ENCODE results near the gene SYNJ2.
A peak's percentile ranks its signal among the peaks of the same experiment; 100 is the strongest.

SYNJ2 gene

DNA sequence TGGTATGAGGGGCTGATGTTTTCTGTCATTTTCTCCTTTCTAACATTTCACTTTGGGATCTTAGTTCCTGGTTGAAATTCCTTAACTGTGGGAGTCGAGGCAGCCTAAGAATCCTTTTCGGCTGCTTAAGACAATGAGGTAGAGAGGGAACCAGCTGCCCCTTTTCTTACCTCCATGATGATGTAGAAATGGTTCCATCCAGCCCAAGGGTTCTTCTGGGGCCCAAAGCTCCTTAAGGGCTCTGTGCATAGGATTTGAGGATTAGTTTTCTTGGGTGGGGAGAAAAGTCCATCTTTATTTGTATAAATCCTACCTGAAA, 33.5 kb downstream of the SYNJ2 start:
- no peak for DNase-seq

DNA sequence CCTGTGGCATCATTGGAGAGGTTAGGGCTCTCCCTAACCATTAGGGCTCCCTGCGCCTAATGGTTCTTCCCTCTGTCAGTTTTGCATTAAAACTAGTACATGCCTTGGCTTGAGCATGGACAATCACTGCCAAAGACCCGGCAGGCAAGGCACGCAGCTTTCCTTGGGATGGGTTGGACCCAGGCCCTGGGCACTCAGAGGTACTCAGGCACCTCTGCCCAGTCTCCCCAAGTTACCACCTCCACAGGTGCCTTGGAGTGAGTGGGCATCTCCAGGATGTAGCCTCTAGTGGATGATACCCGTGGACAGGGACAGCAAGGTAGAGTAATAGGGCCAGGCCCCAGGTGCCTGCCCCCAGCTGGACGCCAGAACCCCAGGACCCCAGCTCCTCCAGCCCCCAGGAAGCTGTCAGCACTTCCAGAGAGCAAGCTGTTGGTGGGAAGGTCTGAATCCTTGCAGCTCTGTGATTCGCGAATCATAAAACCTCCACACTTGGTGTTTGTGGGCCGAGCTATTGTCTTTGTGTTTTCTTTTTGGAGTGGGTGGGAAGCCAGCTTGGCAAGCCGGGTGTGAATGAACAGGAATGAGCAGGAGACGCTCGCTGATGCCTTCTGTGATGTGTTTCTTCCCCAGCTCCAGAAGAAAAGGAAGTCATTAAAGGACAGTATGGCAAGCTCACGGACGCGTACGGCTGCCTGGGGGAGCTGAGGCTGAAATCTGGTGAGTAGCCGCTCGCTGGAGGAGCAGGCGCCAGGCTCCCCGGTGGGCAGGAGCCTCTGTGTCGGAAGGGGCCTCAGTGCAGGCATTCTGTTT, 35.1 kb downstream of the SYNJ2 start:
- no peak for DNase-seq

DNA sequence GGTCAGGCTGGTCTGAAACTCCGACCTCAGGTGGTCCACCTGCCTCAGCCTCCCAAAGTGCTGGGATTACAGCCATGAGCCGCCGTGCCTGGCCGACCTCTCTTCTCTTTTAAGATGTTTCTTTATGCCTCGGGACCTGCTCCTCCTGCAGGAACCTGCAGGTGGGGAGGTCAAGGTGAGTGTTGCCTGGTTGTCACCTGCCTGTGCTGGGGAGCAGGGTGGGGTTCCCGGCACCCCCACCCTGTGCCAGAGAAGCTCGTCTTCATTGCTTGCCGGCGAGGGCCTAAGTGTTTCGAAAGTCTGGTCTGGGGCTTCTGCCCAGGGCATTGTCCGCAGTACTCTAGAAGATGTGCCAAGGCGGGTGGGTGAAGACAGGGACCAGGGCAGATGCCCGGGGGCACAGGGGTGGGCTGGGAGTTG, 36.0 kb downstream of the SYNJ2 start:
- no peak for DNase-seq

- DNase-seq: no peak
These were observed 36.5 kb downstream of the SYNJ2 start for GRCh38 chr6:158018041-158018771.

DNA sequence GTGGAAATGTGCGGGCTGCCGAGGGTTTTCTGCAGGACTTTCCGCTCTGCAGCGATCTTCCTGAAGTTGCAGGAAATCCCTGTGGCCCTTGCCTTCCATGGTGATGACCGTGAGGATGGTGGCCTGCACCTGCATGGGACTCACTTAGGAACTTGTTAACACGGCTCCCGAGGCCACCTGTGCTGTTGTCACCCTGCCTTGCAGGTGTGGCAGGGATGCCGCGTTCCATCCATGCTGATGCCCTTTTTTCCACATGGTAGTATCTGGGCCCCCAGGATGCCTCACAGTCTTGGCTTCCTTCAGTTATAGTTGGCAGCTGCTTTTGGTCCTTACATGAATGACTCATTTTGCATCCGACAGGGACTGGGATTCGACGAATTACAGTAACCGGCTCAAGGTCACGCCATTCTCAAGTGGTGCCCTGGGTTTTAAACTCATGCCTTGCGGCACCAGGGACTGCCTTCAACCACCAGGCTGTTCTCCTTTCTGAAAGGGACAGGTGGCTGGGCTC, 37.2 kb downstream of the SYNJ2 start:
- no peak for DNase-seq

DNA sequence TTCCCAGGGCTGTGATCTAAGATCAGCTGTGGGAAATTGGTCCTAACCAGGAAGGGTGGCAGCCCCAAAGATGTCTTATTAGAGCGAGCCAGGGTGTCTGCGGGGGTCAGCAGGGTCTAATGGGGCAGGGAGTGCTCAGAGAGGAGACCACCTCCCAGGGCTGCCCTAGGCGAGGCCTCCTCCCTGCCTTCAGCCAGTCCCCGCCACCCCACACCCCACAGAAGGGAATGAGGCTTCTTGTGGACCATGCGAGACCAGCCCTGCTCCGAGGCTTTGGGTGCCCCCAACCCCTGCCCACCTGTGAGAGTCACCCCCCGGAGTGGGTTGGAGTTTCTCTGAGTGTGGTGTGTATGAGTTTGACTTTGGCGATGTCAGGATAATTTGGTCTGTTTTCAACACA, 37.8 kb downstream of the SYNJ2 start:
- DNase-seq: no peak

- no peak for DNase-seq
These were observed 38.6 kb downstream of the SYNJ2 start for GRCh38 chr6:158020272-158020711.

DNA sequence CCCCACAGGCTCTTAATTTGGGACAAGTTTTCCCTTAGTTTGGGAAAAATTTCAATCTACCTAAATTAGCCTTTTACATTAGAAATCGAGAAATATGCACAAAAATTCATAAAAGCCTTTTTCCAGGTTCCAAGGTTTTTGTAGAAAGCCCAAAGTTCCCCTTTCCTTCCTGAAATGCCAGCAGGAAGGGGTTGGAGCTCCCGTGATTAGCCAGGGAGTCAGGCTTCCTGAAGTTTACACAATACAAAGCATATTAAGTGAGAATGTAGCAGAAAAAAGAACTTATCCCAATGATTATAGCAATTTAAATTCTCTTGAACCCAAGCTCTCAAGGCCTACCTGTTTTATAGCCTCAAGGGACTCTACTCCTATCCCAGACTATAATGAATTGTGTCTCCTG, 39.1 kb downstream of the SYNJ2 start:
- no peak for DNase-seq

- DNase-seq: no peak
These were observed 39.7 kb downstream of the SYNJ2 start for GRCh38 chr6:158021376-158021775.

DNA sequence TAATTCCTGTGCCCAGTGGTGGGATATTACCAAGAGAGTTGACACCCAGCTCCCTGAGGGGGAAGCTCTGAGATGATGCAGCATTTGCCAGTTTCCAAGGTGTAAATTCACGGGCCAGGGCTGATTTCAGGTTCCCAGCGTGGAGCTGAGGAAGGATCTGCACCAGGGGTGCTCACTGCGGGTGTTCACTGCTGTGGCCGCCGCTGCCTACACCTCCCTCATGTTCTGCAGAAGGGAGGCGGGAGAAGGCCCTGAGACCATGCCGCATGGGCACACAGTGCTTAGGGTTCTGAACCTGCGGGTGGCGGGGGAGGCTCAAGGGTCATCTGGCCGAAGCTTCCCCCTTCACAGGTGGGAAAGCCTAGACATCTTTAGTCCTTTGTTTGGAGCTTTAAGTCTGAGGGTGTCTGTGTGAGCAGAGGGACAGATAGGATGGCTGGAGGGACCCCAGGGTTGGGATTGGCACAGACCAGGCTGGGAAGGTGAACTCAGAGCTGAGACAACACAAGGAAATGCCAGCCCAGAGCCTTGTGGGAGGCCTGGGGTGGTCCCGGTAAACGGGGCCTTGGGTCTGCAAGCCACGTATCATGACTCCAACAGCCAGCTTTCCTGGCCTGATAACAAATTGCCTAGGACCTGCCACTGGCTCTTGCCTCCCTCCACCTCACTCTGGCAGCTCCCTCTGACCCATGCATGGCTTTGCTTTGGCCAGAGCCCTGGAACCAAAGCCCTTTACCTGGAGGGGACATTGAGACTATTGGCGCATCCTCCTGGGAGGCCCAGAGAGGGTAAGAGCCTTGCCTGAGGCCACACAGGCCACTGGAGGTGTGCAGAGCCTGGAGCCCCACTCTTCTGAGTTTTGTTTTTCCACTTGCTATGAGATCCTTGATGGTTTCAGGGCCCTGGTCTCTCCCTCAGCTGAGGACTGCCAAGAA, 40.4 kb downstream of the SYNJ2 start:
- no peak for DNase-seq

GRCh38 chr6:158022749-158023596, 41.3 kb downstream of the SYNJ2 start:
- no peak for DNase-seq

DNA sequence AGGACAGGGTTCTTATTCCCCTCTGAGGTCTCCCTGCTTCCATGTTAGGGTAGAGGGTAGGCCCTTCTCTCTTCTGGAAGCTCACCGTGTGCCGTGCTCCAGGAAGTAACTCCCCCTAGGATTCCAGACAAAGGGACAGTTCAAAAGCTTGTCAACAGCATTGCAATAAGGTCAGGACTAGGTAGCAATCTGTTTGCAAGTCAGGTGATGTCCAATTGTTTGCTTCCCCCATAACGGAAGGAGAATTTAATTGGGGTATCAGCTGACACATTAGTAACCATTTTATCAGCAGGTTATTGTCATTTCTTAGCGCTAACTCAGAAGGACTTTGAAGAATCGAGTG, 41.9 kb downstream of the SYNJ2 start:
- no peak for DNase-seq

DNA sequence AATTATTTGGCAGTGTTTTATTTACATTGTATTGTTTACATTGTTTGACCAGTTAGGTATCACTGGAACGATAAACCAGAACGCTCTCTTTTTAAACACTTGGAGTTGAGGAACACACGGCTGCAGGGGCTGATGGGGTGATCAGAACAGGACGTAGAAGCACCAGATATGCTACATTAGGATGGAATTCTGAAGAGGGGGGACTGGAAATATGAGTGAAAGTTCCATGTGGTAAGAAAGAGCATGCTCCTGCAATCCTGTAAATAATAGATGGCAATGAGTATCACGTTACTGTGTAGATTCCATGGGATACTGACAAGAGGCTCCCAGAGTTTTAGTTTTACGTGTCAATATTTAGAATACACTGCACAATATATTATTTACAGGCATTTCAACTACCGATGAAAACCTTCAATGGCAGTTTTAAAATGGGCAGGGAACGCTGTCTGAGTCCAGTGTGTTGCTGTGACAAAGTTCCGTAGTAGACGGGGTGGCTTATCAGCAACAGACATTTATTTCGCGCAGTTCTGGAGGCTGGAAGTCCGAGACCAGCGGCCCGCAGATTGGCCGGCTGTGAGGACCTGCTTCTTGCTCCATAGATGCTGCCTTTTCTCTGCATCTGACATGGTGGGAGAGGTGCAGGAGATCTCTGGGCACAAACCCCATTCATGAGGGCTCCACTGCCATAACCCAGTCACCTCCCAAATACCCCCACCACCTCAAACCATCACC, 43.1 kb downstream of the SYNJ2 start:
- DNase-seq: no peak

DNA sequence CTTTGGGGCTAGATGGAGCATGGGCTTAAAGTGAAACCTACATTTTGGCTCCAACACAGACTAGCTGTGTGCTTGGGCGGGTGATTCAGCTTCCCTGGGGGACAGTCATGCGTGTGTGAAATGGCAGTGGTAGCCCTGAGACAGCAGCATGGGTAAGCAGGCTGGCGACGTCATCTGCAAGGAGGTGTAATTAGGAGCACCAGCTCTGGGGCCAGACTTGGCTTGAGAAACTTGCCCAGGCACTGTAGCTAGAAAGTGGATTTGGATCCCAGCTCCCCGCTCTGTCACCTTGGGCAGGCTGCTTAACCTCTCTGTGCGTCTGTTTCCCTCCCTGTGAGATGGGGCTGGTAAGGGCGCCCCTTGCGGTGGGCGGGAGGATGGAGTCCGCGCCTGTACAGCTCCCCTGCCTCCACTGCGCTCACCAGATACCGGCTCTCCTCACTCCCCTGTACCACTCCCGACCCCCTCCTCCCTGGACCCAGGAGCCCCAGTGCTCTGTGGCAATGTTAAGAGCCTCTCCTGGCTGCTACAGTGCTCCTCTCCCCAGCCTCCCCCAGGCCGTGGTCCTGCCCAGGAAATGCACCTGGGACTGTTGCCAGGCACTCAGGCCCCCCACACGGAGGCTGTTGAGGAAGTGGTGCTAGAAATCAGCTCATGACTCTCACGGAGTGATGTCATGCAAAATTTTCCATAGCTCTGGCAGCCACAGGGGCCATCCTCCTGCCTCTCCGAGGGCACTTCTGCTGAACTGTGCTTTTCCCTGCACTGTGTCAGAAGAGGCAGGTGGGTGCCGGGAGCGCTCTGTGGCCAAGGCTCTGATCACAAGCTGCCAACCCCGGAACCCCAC, 44.6 kb downstream of the SYNJ2 start:
- DNase-seq: peak; percentile 82

DNA sequence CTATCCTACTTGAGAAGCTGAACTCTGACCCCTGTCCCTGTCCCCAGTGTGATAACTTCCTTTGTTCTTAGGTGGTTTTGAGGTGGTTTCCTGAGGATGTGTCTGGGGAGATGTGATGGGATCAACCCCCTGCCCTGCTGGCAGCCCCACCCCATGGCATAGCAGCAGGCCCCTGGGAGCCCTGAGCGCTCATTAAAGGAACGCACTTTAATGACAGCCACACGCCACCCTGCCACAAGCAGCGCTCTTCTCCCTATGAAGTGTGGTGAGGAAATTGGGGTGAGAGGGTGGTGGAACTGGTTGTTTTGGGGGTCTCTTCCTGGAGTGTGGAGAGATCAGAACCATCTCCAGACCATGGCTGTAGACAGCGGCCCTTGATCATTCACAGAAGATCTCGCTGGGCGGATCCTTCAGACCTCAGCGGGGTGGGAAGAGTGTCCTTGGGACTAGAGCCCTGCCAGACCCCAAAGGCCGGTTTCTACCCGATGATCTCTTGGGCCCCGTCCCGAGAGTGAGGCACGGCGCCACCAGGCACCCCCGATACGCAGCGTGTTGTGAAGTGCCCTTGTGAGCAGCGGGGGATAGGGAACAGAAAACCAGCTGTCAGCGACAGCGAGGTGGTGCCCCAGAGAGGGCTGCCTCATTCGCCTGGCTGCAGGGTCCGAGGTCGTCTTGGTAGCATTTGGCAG, 45.4 kb downstream of the SYNJ2 start:
- no peak for DNase-seq

- no peak for DNase-seq
These were observed 46.1 kb downstream of the SYNJ2 start for GRCh38 chr6:158027590-158028285.

DNA sequence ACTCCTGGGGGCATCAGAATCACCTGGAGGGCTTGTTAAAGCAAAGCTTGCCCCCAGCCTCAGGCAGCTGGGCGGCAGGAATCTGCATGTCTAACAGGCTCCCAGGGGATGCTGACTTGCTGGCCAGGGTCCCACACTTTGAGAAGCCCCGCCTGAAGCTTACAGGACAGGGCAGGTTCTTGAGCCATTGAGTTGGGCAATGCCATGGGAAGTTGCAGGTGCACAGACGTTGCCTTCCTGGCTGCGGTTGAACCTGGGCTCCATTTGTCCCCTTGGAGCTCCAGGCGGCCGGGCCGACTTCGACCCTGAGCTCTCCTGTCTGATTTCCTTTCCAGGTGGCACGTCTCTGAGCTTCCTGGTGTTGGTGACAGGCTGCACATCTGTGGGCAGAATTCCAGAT, 46.8 kb downstream of the SYNJ2 start:
- no peak for DNase-seq

- DNase-seq: no peak
These were observed 47.2 kb downstream of the SYNJ2 start for GRCh38 chr6:158028876-158029275.

GRCh38 chr6:158029668-158030230, 48.1 kb downstream of the SYNJ2 start:
- no peak for DNase-seq

All from activated naive CD4-positive, alpha-beta T cell treated with Interleukin-2 at 50 U/mL for 16 hours (primary cell).